HEK293 (cell line): ENCODE data around the gene RPS19BP1.

Source experiments
- BCL11B ChIP-seq: fragments of 450-650 bp; formaldehyde crosslinking; IDR thresholded peaks from 2 replicates; pipeline ENCODE4 v1.5.1; 2016; ENCODE audit warnings: low read depth, missing biosample characterization, missing genetic modification characterization
- GLIS1 ChIP-seq: fragments of 450-650 bp; formaldehyde crosslinking; IDR thresholded peaks from 2 replicates; pipeline ENCODE4 v1.5.1; 2016; ENCODE audit warnings: missing biosample characterization, missing genetic modification characterization
- GLIS2 ChIP-seq: fragments of 450-650 bp; formaldehyde crosslinking; IDR thresholded peaks from 2 replicates; pipeline ENCODE4 v1.5.1; 2016; ENCODE audit warnings: missing biosample characterization, missing genetic modification characterization
- HOXD13 ChIP-seq: sonication (generic); formaldehyde crosslinking; IDR thresholded peaks from 2 replicates; pipeline ENCODE4 v1.8.0; 2022; ENCODE audit warnings: missing genetic modification reagents, borderline replicate concordance
- KLF7 ChIP-seq: fragments of 450-650 bp; formaldehyde crosslinking; IDR thresholded peaks from 2 replicates; pipeline ENCODE4 v1.5.1; 2016; ENCODE audit warnings: missing biosample characterization, missing genetic modification characterization, borderline replicate concordance
- OVOL3 ChIP-seq: fragments of 450-650 bp; formaldehyde crosslinking; IDR thresholded peaks from 2 replicates; pipeline ENCODE4 v1.5.1; 2016; ENCODE audit warnings: missing biosample characterization, missing genetic modification characterization
- TRIM28 ChIP-seq: IDR thresholded peaks from 2 replicates; pipeline ENCODE4 v1.6.1; 2011; ENCODE audit warnings: low read length, control low read depth, borderline replicate concordance
- WT1 ChIP-seq: fragments of 450-650 bp; formaldehyde crosslinking; IDR thresholded peaks from 2 replicates; pipeline ENCODE4 v1.5.1; 2016; ENCODE audit warnings: missing biosample characterization, missing genetic modification characterization
- ZBTB1 ChIP-seq: fragments of 450-650 bp; formaldehyde crosslinking; IDR thresholded peaks from 2 replicates; pipeline ENCODE4 v1.5.1; 2016; ENCODE audit warnings: missing biosample characterization, missing genetic modification characterization
- ZBTB48 ChIP-seq: fragments of 450-650 bp; formaldehyde crosslinking; IDR thresholded peaks from 2 replicates; pipeline ENCODE4 v1.5.1; 2016; ENCODE audit warnings: missing biosample characterization, missing genetic modification characterization
- ZBTB8A ChIP-seq: fragments of 450-650 bp; formaldehyde crosslinking; IDR thresholded peaks from 2 replicates; pipeline ENCODE4 v1.5.1; 2016; ENCODE audit warnings: missing biosample characterization, missing genetic modification characterization
- ZNF138 ChIP-seq: fragments of 450-650 bp; formaldehyde crosslinking; IDR thresholded peaks from 2 replicates; pipeline ENCODE4 v1.5.1; 2016; ENCODE audit warnings: missing biosample characterization, missing genetic modification characterization, borderline replicate concordance
- ZNF175 ChIP-seq: fragments of 450-650 bp; formaldehyde crosslinking; IDR thresholded peaks from 2 replicates; pipeline ENCODE4 v1.5.1; 2016; ENCODE audit warnings: missing biosample characterization, missing genetic modification characterization
- ZNF184 ChIP-seq: fragments of 450-650 bp; IDR thresholded peaks from 2 replicates; pipeline ENCODE4 v1.5.1; 2018; ENCODE audit warnings: missing biosample characterization, mild to moderate bottlenecking, missing genetic modification characterization
- ZNF248 ChIP-seq: fragments of 450-650 bp; formaldehyde crosslinking; IDR thresholded peaks from 2 replicates; pipeline ENCODE4 v1.5.1; 2017; ENCODE audit warnings: missing biosample characterization, missing genetic modification characterization
- ZNF274 ChIP-seq, 2 experiments: fragments of 200-500 bp in 1 of 2; fragments of 450-650 bp in 1 of 2; sonication (Bioruptor generic) in 1 of 2; formaldehyde crosslinking in 1 of 2; IDR thresholded peaks; 2 replicates each; pipeline versions ENCODE4 v1.5.1 to v1.6.1; 2014 to 2016; ENCODE audit warnings: borderline replicate concordance in 1 of 2, inconsistent platforms in 1 of 2, low read length in 1 of 2, missing biosample characterization in 1 of 2, missing genetic modification characterization in 1 of 2
- ZNF341 ChIP-seq: fragments of 450-650 bp; formaldehyde crosslinking; IDR thresholded peaks from 2 replicates; pipeline ENCODE4; 2016; ENCODE audit warnings: low read depth, missing biosample characterization, missing genetic modification characterization
- ZNF37A ChIP-seq: fragments of 450-650 bp; IDR thresholded peaks from 2 replicates; pipeline ENCODE4 v1.5.1; 2018; ENCODE audit warnings: missing biosample characterization, missing genetic modification characterization
- ZNF514 ChIP-seq: fragments of 450-650 bp; formaldehyde crosslinking; IDR thresholded peaks from 2 replicates; pipeline ENCODE4 v1.5.1; 2016; ENCODE audit warnings: missing biosample characterization, missing genetic modification characterization
- ZNF530 ChIP-seq: fragments of 450-650 bp; formaldehyde crosslinking; IDR thresholded peaks from 2 replicates; pipeline ENCODE4 v1.5.1; 2016; ENCODE audit warnings: low read depth, missing biosample characterization, missing genetic modification characterization
- ZNF558 ChIP-seq: fragments of 450-650 bp; formaldehyde crosslinking; IDR thresholded peaks from 2 replicates; pipeline ENCODE4 v1.5.1; 2016; ENCODE audit warnings: missing biosample characterization, missing genetic modification characterization
- ZNF623 ChIP-seq: fragments of 450-650 bp; formaldehyde crosslinking; IDR thresholded peaks from 2 replicates; pipeline ENCODE4 v1.5.1; 2016; ENCODE audit warnings: missing biosample characterization, missing genetic modification characterization
- ZNF76 ChIP-seq: fragments of 450-650 bp; formaldehyde crosslinking; IDR thresholded peaks from 2 replicates; pipeline ENCODE4; 2016; ENCODE audit warnings: low read depth, missing biosample characterization, missing genetic modification characterization, borderline replicate concordance
- ZNF776 ChIP-seq: fragments of 450-650 bp; formaldehyde crosslinking; IDR thresholded peaks from 2 replicates; pipeline ENCODE4 v1.5.0; 2017; ENCODE audit warnings: missing biosample characterization, missing genetic modification characterization, borderline replicate concordance
- ZNF785 ChIP-seq: fragments of 450-650 bp; formaldehyde crosslinking; IDR thresholded peaks from 2 replicates; pipeline ENCODE4 v1.5.1; 2016; ENCODE audit warnings: missing biosample characterization, missing genetic modification characterization
- ZNF837 ChIP-seq: fragments of 450-650 bp; formaldehyde crosslinking; IDR thresholded peaks from 2 replicates; pipeline ENCODE4 v1.5.1; 2016; ENCODE audit warnings: missing biosample characterization, missing genetic modification characterization
- ZXDB ChIP-seq: fragments of 450-650 bp; formaldehyde crosslinking; IDR thresholded peaks from 2 replicates; pipeline ENCODE4 v1.5.1; 2016; ENCODE audit warnings: missing biosample characterization, missing genetic modification characterization
- TF ChIP-seq, protein P1 (sequence below): fragments of 450-650 bp; formaldehyde crosslinking; IDR thresholded peaks from 2 replicates; pipeline ENCODE4 v1.5.1; 2016; ENCODE audit warnings: missing biosample characterization, missing genetic modification characterization
- TF ChIP-seq, protein P2 (sequence below): fragments of 450-650 bp; formaldehyde crosslinking; IDR thresholded peaks from 2 replicates; pipeline ENCODE4 v1.5.1; 2016; ENCODE audit warnings: missing biosample characterization, missing genetic modification characterization
- TF ChIP-seq, protein P3 (sequence below): fragments of 450-650 bp; formaldehyde crosslinking; conservative IDR thresholded peaks from 2 replicates; pipeline ENCODE4 v1.5.1; 2016; ENCODE audit warnings: low read depth, missing biosample characterization, missing genetic modification characterization

RPS19BP1 gene

DNA sequence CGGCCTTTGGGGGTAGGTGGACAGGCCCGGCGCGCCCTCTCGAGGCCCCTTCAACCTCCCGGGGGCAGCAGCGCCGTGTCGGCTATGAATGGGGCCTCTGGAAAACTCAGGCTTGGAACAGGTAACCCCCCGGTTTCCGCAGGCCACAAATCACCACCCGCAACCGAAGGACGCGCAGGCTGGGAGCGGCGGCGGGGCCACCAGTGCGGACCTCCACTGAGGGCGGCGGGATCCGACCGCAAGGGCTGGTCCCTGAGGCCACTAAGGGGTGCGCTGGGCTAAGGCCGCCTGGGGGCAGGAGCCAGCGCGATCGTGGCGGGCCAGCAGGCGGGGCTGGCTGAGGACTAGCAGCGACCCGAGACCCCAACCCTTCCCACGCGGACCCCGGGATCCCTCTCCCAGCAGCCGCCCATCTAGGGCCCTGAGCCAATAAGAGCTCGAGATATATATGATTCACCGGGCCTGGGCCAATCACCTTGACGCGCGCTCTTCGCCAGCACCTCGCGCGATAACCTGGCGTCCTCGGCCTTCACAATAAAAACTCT is 12.8 kb downstream of the RPS19BP1 start (continued):
- TF ChIP-seq, protein P1, sequence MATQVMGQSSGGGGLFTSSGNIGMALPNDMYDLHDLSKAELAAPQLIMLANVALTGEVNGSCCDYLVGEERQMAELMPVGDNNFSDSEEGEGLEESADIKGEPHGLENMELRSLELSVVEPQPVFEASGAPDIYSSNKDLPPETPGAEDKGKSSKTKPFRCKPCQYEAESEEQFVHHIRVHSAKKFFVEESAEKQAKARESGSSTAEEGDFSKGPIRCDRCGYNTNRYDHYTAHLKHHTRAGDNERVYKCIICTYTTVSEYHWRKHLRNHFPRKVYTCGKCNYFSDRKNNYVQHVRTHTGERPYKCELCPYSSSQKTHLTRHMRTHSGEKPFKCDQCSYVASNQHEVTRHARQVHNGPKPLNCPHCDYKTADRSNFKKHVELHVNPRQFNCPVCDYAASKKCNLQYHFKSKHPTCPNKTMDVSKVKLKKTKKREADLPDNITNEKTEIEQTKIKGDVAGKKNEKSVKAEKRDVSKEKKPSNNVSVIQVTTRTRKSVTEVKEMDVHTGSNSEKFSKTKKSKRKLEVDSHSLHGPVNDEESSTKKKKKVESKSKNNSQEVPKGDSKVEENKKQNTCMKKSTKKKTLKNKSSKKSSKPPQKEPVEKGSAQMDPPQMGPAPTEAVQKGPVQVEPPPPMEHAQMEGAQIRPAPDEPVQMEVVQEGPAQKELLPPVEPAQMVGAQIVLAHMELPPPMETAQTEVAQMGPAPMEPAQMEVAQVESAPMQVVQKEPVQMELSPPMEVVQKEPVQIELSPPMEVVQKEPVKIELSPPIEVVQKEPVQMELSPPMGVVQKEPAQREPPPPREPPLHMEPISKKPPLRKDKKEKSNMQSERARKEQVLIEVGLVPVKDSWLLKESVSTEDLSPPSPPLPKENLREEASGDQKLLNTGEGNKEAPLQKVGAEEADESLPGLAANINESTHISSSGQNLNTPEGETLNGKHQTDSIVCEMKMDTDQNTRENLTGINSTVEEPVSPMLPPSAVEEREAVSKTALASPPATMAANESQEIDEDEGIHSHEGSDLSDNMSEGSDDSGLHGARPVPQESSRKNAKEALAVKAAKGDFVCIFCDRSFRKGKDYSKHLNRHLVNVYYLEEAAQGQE (tag by site-specific recombination): no peak
- no peak for TF ChIP-seq ZNF776 (tag by site-specific recombination)
- TF ChIP-seq BCL11B (tag by site-specific recombination): peak; percentile 54; the same call in 1 of the 2 replicates
- TF ChIP-seq ZBTB1: peak; percentile 26; the same call in 1 of the 2 replicates
- TF ChIP-seq TRIM28: no peak
- peak; percentile 85 for TF ChIP-seq ZBTB48 (tag by site-specific recombination)
- TF ChIP-seq, protein P2, sequence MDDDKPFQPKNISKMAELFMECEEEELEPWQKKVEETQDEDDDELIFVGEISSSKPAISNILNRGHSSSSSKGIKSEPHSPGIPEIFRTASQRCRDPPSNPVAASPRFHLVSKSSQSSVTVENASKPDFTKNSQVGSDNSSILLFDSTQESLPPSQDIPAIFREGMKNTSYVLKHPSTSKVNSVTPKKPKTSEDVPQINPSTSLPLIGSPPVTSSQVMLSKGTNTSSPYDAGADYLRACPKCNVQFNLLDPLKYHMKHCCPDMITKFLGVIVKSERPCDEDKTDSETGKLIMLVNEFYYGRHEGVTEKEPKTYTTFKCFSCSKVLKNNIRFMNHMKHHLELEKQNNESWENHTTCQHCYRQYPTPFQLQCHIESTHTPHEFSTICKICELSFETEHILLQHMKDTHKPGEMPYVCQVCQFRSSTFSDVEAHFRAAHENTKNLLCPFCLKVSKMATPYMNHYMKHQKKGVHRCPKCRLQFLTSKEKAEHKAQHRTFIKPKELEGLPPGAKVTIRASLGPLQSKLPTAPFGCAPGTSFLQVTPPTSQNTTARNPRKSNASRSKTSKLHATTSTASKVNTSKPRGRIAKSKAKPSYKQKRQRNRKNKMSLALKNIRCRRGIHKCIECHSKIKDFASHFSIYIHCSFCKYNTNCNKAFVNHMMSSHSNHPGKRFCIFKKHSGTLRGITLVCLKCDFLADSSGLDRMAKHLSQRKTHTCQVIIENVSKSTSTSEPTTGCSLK (tag by site-specific recombination): no peak
- TF ChIP-seq OVOL3 (tag by site-specific recombination): no peak; the same call in 1 of the 2 replicates
- peak; percentile 80; the same call in 1 of the 2 replicates for TF ChIP-seq HOXD13 (CRISPR knock-in tag)
- TF ChIP-seq KLF7 (tag by site-specific recombination): no peak
- TF ChIP-seq GLIS1 (tag by site-specific recombination): peak; percentile 95
- no peak for TF ChIP-seq ZNF341 (tag by site-specific recombination)
- TF ChIP-seq ZNF76: no peak
- TF ChIP-seq ZBTB8A (tag by site-specific recombination): no peak; the same call in 1 of the 2 replicates
- TF ChIP-seq WT1 (tag by site-specific recombination): 0 out of 2 replicates have a peak, but pooled peaks have one; percentile 30
- TF ChIP-seq ZNF248 (tag by site-specific recombination): no peak
- no peak for TF ChIP-seq ZNF530 (tag by site-specific recombination)
- TF ChIP-seq ZNF785 (tag by site-specific recombination): peak; percentile 34; the same call in 1 of the 2 replicates
- TF ChIP-seq ZNF175: no peak
- TF ChIP-seq ZNF514 (tag by site-specific recombination): no peak
- TF ChIP-seq ZNF138: no peak
- TF ChIP-seq ZNF37A (tag by site-specific recombination): no peak
- peak; percentile 7; the same call in 1 of the 2 replicates for TF ChIP-seq ZXDB (tag by site-specific recombination)
- TF ChIP-seq ZNF837: peak; percentile 63
- TF ChIP-seq ZNF184: 0 out of 2 replicates have a peak, but pooled peaks have one; percentile 4
- peak; percentile 99 for TF ChIP-seq GLIS2 (tag by site-specific recombination)
- no peak for TF ChIP-seq ZNF623 (tag by site-specific recombination)
- TF ChIP-seq, protein P3, sequence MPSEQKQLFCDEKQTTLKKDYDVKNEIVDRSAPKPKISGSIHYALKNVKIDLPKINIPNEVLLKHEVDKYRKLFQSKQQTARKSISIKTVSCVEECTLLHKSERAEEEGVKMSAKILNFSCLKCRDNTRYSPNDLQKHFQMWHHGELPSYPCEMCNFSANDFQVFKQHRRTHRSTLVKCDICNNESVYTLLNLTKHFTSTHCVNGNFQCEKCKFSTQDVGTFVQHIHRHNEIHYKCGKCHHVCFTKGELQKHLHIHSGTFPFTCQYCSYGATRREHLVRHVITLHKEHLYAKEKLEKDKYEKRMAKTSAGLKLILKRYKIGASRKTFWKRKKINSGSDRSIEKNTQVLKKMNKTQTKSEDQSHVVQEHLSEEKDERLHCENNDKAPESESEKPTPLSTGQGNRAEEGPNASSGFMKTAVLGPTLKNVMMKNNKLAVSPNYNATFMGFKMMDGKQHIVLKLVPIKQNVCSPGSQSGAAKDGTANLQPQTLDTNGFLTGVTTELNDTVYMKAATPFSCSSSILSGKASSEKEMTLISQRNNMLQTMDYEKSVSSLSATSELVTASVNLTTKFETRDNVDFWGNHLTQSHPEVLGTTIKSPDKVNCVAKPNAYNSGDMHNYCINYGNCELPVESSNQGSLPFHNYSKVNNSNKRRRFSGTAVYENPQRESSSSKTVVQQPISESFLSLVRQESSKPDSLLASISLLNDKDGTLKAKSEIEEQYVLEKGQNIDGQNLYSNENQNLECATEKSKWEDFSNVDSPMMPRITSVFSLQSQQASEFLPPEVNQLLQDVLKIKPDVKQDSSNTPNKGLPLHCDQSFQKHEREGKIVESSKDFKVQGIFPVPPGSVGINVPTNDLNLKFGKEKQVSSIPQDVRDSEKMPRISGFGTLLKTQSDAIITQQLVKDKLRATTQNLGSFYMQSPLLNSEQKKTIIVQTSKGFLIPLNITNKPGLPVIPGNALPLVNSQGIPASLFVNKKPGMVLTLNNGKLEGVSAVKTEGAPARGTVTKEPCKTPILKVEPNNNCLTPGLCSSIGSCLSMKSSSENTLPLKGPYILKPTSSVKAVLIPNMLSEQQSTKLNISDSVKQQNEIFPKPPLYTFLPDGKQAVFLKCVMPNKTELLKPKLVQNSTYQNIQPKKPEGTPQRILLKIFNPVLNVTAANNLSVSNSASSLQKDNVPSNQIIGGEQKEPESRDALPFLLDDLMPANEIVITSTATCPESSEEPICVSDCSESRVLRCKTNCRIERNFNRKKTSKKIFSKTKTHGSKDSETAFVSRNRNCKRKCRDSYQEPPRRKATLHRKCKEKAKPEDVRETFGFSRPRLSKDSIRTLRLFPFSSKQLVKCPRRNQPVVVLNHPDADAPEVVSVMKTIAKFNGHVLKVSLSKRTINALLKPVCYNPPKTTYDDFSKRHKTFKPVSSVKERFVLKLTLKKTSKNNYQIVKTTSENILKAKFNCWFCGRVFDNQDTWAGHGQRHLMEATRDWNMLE: no peak
- TF ChIP-seq ZNF558 (tag by site-specific recombination): no peak
- TF ChIP-seq ZNF274 (IDR thresholded peaks at IDR 0.05; ENCODE audit: low read length): no peak
- no peak for TF ChIP-seq ZNF274 (tag by site-specific recombination; IDR thresholded peaks at IDR 0.05; ENCODE audit: borderline replicate concordance)
